Measurements from ENCODE around the gene ANP32E. TPM values are rescaled to one million over a fixed set of nuclear protein-coding genes. Genes with fewer than 3 reads are reported as not detected.

Gene ANP32E
- total RNA-seq, 1 experiment from 2014 or later = 95.1 TPM

- DNase-seq (ENCODE audit: low read depth, low spot score) (no peak), ATAC-seq (no peak)
- H3K4me3 ChIP-seq (replicated peaks in 1 of 2; ENCODE audit: low read depth in 1 of 2, low read length in 2 of 2) = peak overlapping the region; percentile 94 to 99
- peaks cover 11 to 21% of the 10 kb centered on the region in 2 experiments; a peak in 3 of 4 replicates for H3K4me1 ChIP-seq (ENCODE audit: control insufficient read depth in 1 of 2, insufficient read depth in 2 of 2, low read length in 2 of 2)
- no peaks in the 10 kb centered on the region for H4K20me1 ChIP-seq (ENCODE audit: insufficient read depth)
- H3K79me2 ChIP-seq (ENCODE audit: insufficient read depth, low read length) = peaks cover 38% of the 10 kb centered on the region
- H3K9me3 ChIP-seq (ENCODE audit: control insufficient read depth in 1 of 2, insufficient read depth in 1 of 2, low read depth in 1 of 2, low read length in 2 of 2) = no peaks in the 10 kb centered on the region
- TF ChIP-seq CTCF (IDR thresholded peaks at IDR 0.05 in 2 of 3, conservative IDR thresholded peaks at IDR 0.05 in 1 of 3; ENCODE audit: borderline replicate concordance in 1 of 3, insufficient read depth in 1 of 3, low read depth in 2 of 3, low read length in 2 of 3) = peak; percentile 10 to 39 (median 16); a peak in 2 of 6 replicates
- TF ChIP-seq ELF1 (IDR thresholded peaks at IDR 0.05; ENCODE audit: borderline replicate concordance, low read depth) = no peak
- intact Hi-C loops (cut with micrococcal nuclease) = no loop called here
- H3K9ac ChIP-seq (ENCODE audit: low read length) = peak overlapping the region; percentile 94
- H3K4me2 ChIP-seq (ENCODE audit: low read length) = peak overlapping the region; percentile 90
- no peaks in the 10 kb centered on the region for H3K27me3 ChIP-seq (ENCODE audit: insufficient read depth, low read length)
- H2AFZ ChIP-seq (ENCODE audit: low read depth, low read length, poor library complexity, severe bottlenecking) = peak overlapping the region; percentile 78
- ChIA-PET RAD21 (ENCODE audit: low non-redundant PET in 1 of 2, low total read pairs in 2 of 2, uncharacterized antibody in 2 of 2, unreplicated experiment in 2 of 2) (no interaction called here), POLR2A (no interaction called here), CTCF (interaction anchor here (1.1 kb wide), 1 partner anchor 20 kb away, joined by 3 read pairs; no protein-coding TSS in a partner anchor)
- TSS peak; percentile 94 for BruUV-seq (replicated peaks)
- no peaks in the 10 kb centered on the region for H3K36me3 ChIP-seq (ENCODE audit: control insufficient read depth in 1 of 2, insufficient read depth in 2 of 2, low read length in 2 of 2)
- H3K9me2 ChIP-seq (ENCODE audit: insufficient read depth) = no peaks in the 10 kb centered on the region
- H3K27ac ChIP-seq (ENCODE audit: low read depth, low read length) = peak overlapping the region; percentile 65; the same call in 1 of the 2 replicates
Measured at GRCh38 chr1:150236614-150237100, 745 bp upstream of the ANP32E start.

- ChIA-PET CTCF (no interaction called here), RAD21 (ENCODE audit: low non-redundant PET in 1 of 2, low total read pairs in 2 of 2, uncharacterized antibody in 2 of 2, unreplicated experiment in 2 of 2) (no interaction called here), POLR2A (no interaction called here)
- Histone ChIP-seq H3K4me3 (replicated peaks in 1 of 2; ENCODE audit: low read depth in 1 of 2, low read length in 2 of 2) (peak overlapping the region; percentile 94 to 99), H3K9ac (ENCODE audit: low read length) (peak overlapping the region; percentile 94), H3K36me3 (ENCODE audit: control insufficient read depth in 1 of 2, insufficient read depth in 2 of 2, low read length in 2 of 2) (peaks cover 7 to 8% of the 10 kb centered on the region in 2 experiments; a peak in 2 of 4 replicates), H3K27ac (ENCODE audit: low read depth, low read length) (peak overlapping the region; percentile 92), H2AFZ (ENCODE audit: low read depth, low read length, poor library complexity, severe bottlenecking) (no peak overlapping the region), H3K9me2 (ENCODE audit: insufficient read depth) (no peaks in the 10 kb centered on the region), H3K27me3 (ENCODE audit: insufficient read depth, low read length) (no peaks in the 10 kb centered on the region), H4K20me1 (ENCODE audit: insufficient read depth) (no peaks in the 10 kb centered on the region), H3K79me2 (ENCODE audit: insufficient read depth, low read length) (peaks cover 50% of the 10 kb centered on the region), H3K9me3 (ENCODE audit: control insufficient read depth in 1 of 2, insufficient read depth in 1 of 2, low read depth in 1 of 2, low read length in 2 of 2) (no peaks in the 10 kb centered on the region), H3K4me1 (ENCODE audit: control insufficient read depth in 1 of 2, insufficient read depth in 2 of 2, low read length in 2 of 2) (peaks cover 11 to 21% of the 10 kb centered on the region in 2 experiments; a peak in 3 of 4 replicates), H3K4me2 (ENCODE audit: low read length) (peak overlapping the region; percentile 90)
- ATAC-seq (no peak), DNase-seq (ENCODE audit: low read depth, low spot score) (no peak)
- intact Hi-C loops (cut with micrococcal nuclease) = no loop called here
- no peak for TF ChIP-seq CBX3 (IDR thresholded peaks at IDR 0.05; ENCODE audit: low read depth)
- peak; percentile 16; the same call in 1 of the 2 replicates for TF ChIP-seq JUND (IDR thresholded peaks at IDR 0.05)
- TF ChIP-seq FOSL1 (IDR thresholded peaks at IDR 0.05; ENCODE audit: low read depth) = no peak
- TF ChIP-seq EZH2phosphoT487 (IDR thresholded peaks at IDR 0.05; ENCODE audit: borderline replicate concordance) = no peak
- BruUV-seq (replicated peaks) = TSS peak; percentile 87
Measured at GRCh38 chr1:150235294-150235851, 539 bp downstream of the ANP32E start.
